Measurements from ENCODE around the gene CHST11. TPM values are rescaled to one million over a fixed set of nuclear protein-coding genes. Genes with fewer than 3 reads are reported as not detected.
A peak's percentile ranks its signal among the peaks of the same experiment; 100 is the strongest.

The CHST11 gene
- total RNA-seq, 3 donors from 2014 or later = 12.5 to 16.4 (median 15.5) TPM

- no peak overlapping the region for H3K27ac ChIP-seq
- no peak overlapping the region for H3K4me3 ChIP-seq
- H3K27me3 ChIP-seq = no peaks in the 10 kb centered on the region
- intact Hi-C loops (cut with DNase I; ENCODE audit: low total_unique reads) = no loop called here
- TF ChIP-seq POLR2A (IDR thresholded peaks at IDR 0.05) (no peak), POLR2AphosphoS5 (IDR thresholded peaks at IDR 0.05) (no peak), CTCF (IDR thresholded peaks at IDR 0.05) (no peak)
- H3K9me3 ChIP-seq = no peaks in the 10 kb centered on the region
- H3K36me3 ChIP-seq = no peaks in the 10 kb centered on the region
- no peak for DNase-seq (ENCODE audit: low spot score in 2 of 2)
- H3K4me1 ChIP-seq = no peaks in the 10 kb centered on the region
These were observed 247.6 kb downstream of the CHST11 start for GRCh38 chr12:104704224-104704779.

- peaks cover 3 to 4% of the 10 kb centered on the region in 2 donors for H3K4me1 ChIP-seq
These were observed 250.4 kb downstream of the CHST11 start for GRCh38 chr12:104707194-104707593.

GRCh38 chr12:104707794-104708558 is 251.2 kb downstream of the CHST11 start:
- no peak overlapping the region for H3K27ac ChIP-seq
- TF ChIP-seq POLR2A (IDR thresholded peaks at IDR 0.05) = no peak
- no peak for TF ChIP-seq POLR2AphosphoS5 (IDR thresholded peaks at IDR 0.05)
- no peak for TF ChIP-seq CTCF (IDR thresholded peaks at IDR 0.05)
- H3K4me1 ChIP-seq = peaks cover 3 to 4% of the 10 kb centered on the region in 2 donors
- no peak overlapping the region for H3K4me3 ChIP-seq
- H3K36me3 ChIP-seq = no peaks in the 10 kb centered on the region
- DNase-seq (ENCODE audit: low spot score in 2 of 2) = no peak
- H3K9me3 ChIP-seq = no peaks in the 10 kb centered on the region
- H3K27me3 ChIP-seq = no peaks in the 10 kb centered on the region
- intact Hi-C loops (cut with DNase I; ENCODE audit: low total_unique reads) = no loop called here

More at GRCh38 chr12:104707194-104707593, 250.4 kb downstream of the CHST11 start:
- intact Hi-C loops (cut with DNase I; ENCODE audit: low total_unique reads) = no loop called here
- no peak for TF ChIP-seq POLR2A (IDR thresholded peaks at IDR 0.05)
- no peak for TF ChIP-seq POLR2AphosphoS5 (IDR thresholded peaks at IDR 0.05)
- TF ChIP-seq CTCF (IDR thresholded peaks at IDR 0.05) = no peak
- Histone ChIP-seq H3K27me3 (no peaks in the 10 kb centered on the region), H3K36me3 (no peaks in the 10 kb centered on the region), H3K4me3 (no peak overlapping the region), H3K9me3 (no peaks in the 10 kb centered on the region), H3K27ac (no peak overlapping the region)
- no peak for DNase-seq (ENCODE audit: low spot score in 2 of 2)

GRCh38 chr12:104708891-104709290 is 252.1 kb downstream of the CHST11 start:
- Histone ChIP-seq H3K27ac (peak overlapping the region in 1 of 2 donors; percentile 7), H3K4me1 (peaks cover 3 to 4% of the 10 kb centered on the region in 2 donors), H3K27me3 (no peaks in the 10 kb centered on the region), H3K36me3 (no peaks in the 10 kb centered on the region), H3K9me3 (no peaks in the 10 kb centered on the region), H3K4me3 (no peak overlapping the region)
- TF ChIP-seq POLR2AphosphoS5 (IDR thresholded peaks at IDR 0.05) (no peak), POLR2A (IDR thresholded peaks at IDR 0.05) (no peak), CTCF (IDR thresholded peaks at IDR 0.05) (no peak)
- no peak for DNase-seq (ENCODE audit: low spot score in 2 of 2)
- intact Hi-C loops (cut with DNase I; ENCODE audit: low total_unique reads) = no loop called here

Measured in breast epithelium (tissue), 4 donors.